GM12873 (cell line): ENCODE results near the gene NF1.

Source experiments
- CTCF ChIP-seq: IDR thresholded peaks from 2 replicates; pipeline ENCODE4 v1.5.1; 2012; ENCODE audit warnings: low read depth, mild to moderate bottlenecking, moderate library complexity, low read length, control low read depth; ENCODE audit not compliant: insufficient read depth; ENCODE audit errors: missing control alignments

The NF1 gene

GRCh38 chr17:31417051-31417792 lies 322.4 kb downstream of the NF1 start:
- no peak for TF ChIP-seq CTCF

GRCh38 chr17:31418773-31419350 lies 324.1 kb downstream of the NF1 start:
- no peak for TF ChIP-seq CTCF

- TF ChIP-seq CTCF: no peak
Observed at GRCh38 chr17:31422443-31422842, 327.7 kb downstream of the NF1 start.

GRCh38 chr17:31424944-31425281 lies 330.1 kb downstream of the NF1 start:
- TF ChIP-seq CTCF: no peak

GRCh38 chr17:31425282-31426040 lies 330.7 kb downstream of the NF1 start:
- TF ChIP-seq CTCF: no peak
